HCT116 (cell line): ENCODE results near the gene DAPK1.

Experiments used
- CBX3 ChIP-seq: IDR thresholded peaks from 2 replicates; pipeline ENCODE4 v1.6.1; 2012; ENCODE audit warnings: low read depth
- CEBPB ChIP-seq: IDR thresholded peaks from 2 replicates; pipeline ENCODE4 v1.6.1; 2012; ENCODE audit warnings: low read depth
- EZH2 ChIP-seq: fragments of 200-600 bp; sonication (generic); IDR thresholded peaks from 2 replicates; pipeline ENCODE4 v1.6.1; 2017; ENCODE audit warnings: antibody characterized with exemption, mixed run types
- POLR2A ChIP-seq: IDR thresholded peaks from 2 replicates; pipeline ENCODE4 v1.7.0; 2011; ENCODE audit warnings: borderline replicate concordance; ENCODE audit not compliant: insufficient read depth, insufficient read length; ENCODE audit errors: extremely low read depth
- POLR2AphosphoS5 ChIP-seq: IDR thresholded peaks from 2 replicates; pipeline ENCODE4 v1.6.1; 2011; ENCODE audit warnings: mild to moderate bottlenecking, low read depth, low read length, moderate library complexity
- RAD21 ChIP-seq: IDR thresholded peaks from 2 replicates; pipeline ENCODE4 v1.6.1; 2012; ENCODE audit warnings: low read depth, mild to moderate bottlenecking
- REST ChIP-seq: IDR thresholded peaks from 2 replicates; pipeline ENCODE4 v1.6.1; 2012; ENCODE audit warnings: low read depth
- SP1 ChIP-seq: IDR thresholded peaks from 2 replicates; pipeline ENCODE4 v1.6.1; 2012; ENCODE audit warnings: low read depth
- SRF ChIP-seq: IDR thresholded peaks from 2 replicates; pipeline ENCODE4 v1.6.1; 2012; ENCODE audit warnings: low read depth
- TF ChIP-seq, protein P1 (sequence below), 3 experiments: fragments of 200-600 bp in 1 of 3; sonication (generic) in 1 of 3; IDR thresholded peaks in 2 of 3; conservative IDR thresholded peaks in 1 of 3; 2 replicates each; pipeline ENCODE4 v1.5.1; 2012 to 2017; ENCODE audit warnings: low read depth in 2 of 3, low read length in 2 of 3, antibody characterized with exemption in 1 of 3, borderline replicate concordance in 1 of 3, control low read depth in 1 of 3, mild to moderate bottlenecking in 1 of 3, mixed read lengths in 1 of 3, mixed run types in 1 of 3, moderate library complexity in 1 of 3; ENCODE audit not compliant: insufficient read depth in 1 of 3

DNA sequence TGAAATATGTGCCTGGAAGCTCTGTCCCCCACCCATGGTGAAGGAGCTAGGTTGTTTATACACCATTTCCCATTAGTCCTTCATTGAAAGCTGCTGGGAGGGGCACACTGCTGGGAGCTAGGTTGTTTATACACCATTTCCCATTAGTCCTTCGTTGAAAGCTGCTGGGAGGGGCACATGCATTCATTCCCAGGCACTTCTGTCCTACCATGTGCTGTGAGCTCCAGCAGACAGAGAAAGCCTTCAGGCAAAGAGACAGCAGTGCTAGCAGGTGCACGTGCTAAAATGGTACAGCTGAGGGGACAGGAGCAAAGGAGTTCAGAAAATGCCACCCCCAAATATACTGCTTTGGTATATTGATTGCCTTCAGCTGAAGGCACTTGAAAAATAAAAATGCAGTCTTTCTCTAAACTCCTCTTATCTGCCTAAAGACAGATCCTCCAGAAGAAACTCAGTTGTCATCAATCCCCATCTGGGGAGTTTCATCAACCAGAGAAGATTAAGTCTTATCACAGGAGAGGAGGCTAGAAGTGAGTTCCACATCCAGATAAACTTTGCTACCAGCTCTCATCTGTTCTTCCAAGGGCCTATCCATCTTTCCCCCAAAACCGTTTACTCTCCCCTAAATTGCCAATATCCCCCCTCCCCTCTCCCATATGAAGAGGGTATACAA lies 27.7 kb upstream of the DAPK1 start:
- TF ChIP-seq, protein P1, sequence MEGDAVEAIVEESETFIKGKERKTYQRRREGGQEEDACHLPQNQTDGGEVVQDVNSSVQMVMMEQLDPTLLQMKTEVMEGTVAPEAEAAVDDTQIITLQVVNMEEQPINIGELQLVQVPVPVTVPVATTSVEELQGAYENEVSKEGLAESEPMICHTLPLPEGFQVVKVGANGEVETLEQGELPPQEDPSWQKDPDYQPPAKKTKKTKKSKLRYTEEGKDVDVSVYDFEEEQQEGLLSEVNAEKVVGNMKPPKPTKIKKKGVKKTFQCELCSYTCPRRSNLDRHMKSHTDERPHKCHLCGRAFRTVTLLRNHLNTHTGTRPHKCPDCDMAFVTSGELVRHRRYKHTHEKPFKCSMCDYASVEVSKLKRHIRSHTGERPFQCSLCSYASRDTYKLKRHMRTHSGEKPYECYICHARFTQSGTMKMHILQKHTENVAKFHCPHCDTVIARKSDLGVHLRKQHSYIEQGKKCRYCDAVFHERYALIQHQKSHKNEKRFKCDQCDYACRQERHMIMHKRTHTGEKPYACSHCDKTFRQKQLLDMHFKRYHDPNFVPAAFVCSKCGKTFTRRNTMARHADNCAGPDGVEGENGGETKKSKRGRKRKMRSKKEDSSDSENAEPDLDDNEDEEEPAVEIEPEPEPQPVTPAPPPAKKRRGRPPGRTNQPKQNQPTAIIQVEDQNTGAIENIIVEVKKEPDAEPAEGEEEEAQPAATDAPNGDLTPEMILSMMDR (IDR thresholded peaks at IDR 0.05 in 2 of 3, conservative IDR thresholded peaks at IDR 0.05 in 1 of 3; ENCODE audit: borderline replicate concordance in 1 of 3, insufficient read depth in 1 of 3, low read depth in 2 of 3, low read length in 2 of 3), result no peak
- TF ChIP-seq SRF (no peak), POLR2AphosphoS5 (no peak), RAD21 (no peak), REST (no peak), CEBPB (no peak), POLR2A (no peak), SP1 (no peak), EZH2 (no peak), CBX3 (no peak)
